Testis (tissue), 2 donors: Measurements from ENCODE around the gene FBXO46.

Experiments used
- CTCF ChIP-seq, 3 experiments: fragments of 450-650 bp in 2 of 3; fragments of 200-600 bp in 1 of 3; sonication (generic) in 1 of 3; IDR thresholded peaks; one replicate each; pipeline ENCODE4 v1.5.1; 2016 to 2019; ENCODE audit warnings: antibody characterized with exemption in 3 of 3, mild to moderate bottlenecking in 2 of 3, moderate library complexity in 1 of 3
- POLR2A ChIP-seq: fragments of 450-650 bp; IDR thresholded peaks from one replicate; pipeline ENCODE4 v1.6.1; 2017; ENCODE audit warnings: antibody characterized with exemption, mild to moderate bottlenecking, moderate library complexity

- TF ChIP-seq CTCF (IDR thresholded peaks at IDR 0.05) (no peak), POLR2A (no peak)
Observed at GRCh38 chr19:45682908-45683307, 47.8 kb downstream of the FBXO46 start.
